ENCODE results near the gene DENND5A.

DNA sequence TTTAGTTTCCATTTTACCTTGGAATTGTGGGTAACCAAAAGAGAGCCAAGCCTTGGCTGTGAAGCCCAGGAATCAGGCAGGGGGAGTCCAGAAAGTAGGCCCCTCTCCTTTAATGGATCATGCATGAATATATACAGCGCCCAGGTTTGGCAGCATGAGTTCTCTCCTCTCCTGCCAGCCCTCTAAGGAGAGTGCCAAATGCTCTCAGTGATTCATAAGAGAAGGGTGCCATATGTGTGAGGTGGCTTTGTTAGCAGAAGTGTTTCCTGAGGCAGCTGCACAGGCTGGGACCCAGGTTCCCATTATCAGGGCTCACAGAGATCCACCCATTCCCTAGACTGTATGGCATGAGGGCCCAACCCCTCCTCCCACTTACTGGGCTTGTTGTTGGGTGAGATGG lies 121.4 kb downstream of the DENND5A start:
- TF ChIP-seq, protein P1, sequence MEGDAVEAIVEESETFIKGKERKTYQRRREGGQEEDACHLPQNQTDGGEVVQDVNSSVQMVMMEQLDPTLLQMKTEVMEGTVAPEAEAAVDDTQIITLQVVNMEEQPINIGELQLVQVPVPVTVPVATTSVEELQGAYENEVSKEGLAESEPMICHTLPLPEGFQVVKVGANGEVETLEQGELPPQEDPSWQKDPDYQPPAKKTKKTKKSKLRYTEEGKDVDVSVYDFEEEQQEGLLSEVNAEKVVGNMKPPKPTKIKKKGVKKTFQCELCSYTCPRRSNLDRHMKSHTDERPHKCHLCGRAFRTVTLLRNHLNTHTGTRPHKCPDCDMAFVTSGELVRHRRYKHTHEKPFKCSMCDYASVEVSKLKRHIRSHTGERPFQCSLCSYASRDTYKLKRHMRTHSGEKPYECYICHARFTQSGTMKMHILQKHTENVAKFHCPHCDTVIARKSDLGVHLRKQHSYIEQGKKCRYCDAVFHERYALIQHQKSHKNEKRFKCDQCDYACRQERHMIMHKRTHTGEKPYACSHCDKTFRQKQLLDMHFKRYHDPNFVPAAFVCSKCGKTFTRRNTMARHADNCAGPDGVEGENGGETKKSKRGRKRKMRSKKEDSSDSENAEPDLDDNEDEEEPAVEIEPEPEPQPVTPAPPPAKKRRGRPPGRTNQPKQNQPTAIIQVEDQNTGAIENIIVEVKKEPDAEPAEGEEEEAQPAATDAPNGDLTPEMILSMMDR (conservative IDR thresholded peaks at IDR 0.05 in 1 of 2, IDR thresholded peaks at IDR 0.05 in 1 of 2; ENCODE audit: low read depth in 1 of 2, low read length in 2 of 2): no peak
- TF ChIP-seq EZH2 (IDR thresholded peaks at IDR 0.05; ENCODE audit: low read length, missing control alignments): no peak
